ENCODE results near the gene FLRT1. TPM values are rescaled to one million over a fixed set of nuclear protein-coding genes. Genes with fewer than 3 reads are reported as not detected.

FLRT1 gene
- total RNA-seq, 1 donor from 2014 or later, result not detected

DNA sequence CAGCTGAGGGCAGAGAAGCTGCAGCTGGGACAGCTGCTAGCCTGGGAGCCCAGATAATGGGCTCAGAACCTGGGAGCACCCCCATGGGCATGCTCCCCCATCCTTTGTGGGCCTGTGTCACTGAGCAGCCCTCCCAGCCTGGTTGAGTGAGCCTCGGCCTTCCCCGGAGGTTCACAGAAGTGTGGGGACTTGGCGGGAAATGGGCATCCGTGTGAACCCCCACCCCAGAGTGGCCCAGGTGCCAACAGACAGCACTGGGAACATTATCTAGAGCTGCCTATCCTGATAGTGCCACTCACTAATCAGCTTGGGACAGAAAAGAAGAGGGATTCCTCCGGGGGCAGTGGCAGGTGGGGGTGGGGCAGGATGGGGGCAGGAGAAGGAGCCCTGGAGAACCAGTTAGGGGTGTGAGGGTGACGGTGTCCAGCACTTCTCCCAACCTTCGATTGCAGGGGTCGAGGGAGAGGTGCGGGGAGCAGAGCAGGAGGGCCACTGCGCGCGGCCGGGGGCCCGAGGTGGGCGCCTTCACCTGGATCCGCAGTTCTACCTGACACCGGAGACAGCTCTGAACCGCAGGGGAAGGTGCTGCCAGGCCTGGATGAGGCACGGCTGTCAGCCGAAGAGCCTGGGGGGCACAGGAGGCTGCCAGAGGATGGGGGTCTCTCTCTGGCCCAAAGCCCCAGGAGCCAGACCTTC is 33.1 kb downstream of the FLRT1 start:
- TF ChIP-seq, protein P1, sequence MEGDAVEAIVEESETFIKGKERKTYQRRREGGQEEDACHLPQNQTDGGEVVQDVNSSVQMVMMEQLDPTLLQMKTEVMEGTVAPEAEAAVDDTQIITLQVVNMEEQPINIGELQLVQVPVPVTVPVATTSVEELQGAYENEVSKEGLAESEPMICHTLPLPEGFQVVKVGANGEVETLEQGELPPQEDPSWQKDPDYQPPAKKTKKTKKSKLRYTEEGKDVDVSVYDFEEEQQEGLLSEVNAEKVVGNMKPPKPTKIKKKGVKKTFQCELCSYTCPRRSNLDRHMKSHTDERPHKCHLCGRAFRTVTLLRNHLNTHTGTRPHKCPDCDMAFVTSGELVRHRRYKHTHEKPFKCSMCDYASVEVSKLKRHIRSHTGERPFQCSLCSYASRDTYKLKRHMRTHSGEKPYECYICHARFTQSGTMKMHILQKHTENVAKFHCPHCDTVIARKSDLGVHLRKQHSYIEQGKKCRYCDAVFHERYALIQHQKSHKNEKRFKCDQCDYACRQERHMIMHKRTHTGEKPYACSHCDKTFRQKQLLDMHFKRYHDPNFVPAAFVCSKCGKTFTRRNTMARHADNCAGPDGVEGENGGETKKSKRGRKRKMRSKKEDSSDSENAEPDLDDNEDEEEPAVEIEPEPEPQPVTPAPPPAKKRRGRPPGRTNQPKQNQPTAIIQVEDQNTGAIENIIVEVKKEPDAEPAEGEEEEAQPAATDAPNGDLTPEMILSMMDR (IDR thresholded peaks at IDR 0.05; ENCODE audit: unreplicated experiment), result no peak
- Mint-ChIP-seq H3K27ac (ENCODE audit: unreplicated experiment) (no peak overlapping the region), H3K9me3 (ENCODE audit: unreplicated experiment) (no peaks in the 10 kb centered on the region), H3K36me3 (ENCODE audit: low read depth, unreplicated experiment) (no peaks in the 10 kb centered on the region), H3K4me1 (ENCODE audit: unreplicated experiment) (no peaks in the 10 kb centered on the region), H3K27me3 (ENCODE audit: unreplicated experiment) (peaks cover 10% of the 10 kb centered on the region), H3K4me3 (ENCODE audit: unreplicated experiment) (no peak overlapping the region)
- DNase-seq (ENCODE audit: low spot score), result no peak

DNA sequence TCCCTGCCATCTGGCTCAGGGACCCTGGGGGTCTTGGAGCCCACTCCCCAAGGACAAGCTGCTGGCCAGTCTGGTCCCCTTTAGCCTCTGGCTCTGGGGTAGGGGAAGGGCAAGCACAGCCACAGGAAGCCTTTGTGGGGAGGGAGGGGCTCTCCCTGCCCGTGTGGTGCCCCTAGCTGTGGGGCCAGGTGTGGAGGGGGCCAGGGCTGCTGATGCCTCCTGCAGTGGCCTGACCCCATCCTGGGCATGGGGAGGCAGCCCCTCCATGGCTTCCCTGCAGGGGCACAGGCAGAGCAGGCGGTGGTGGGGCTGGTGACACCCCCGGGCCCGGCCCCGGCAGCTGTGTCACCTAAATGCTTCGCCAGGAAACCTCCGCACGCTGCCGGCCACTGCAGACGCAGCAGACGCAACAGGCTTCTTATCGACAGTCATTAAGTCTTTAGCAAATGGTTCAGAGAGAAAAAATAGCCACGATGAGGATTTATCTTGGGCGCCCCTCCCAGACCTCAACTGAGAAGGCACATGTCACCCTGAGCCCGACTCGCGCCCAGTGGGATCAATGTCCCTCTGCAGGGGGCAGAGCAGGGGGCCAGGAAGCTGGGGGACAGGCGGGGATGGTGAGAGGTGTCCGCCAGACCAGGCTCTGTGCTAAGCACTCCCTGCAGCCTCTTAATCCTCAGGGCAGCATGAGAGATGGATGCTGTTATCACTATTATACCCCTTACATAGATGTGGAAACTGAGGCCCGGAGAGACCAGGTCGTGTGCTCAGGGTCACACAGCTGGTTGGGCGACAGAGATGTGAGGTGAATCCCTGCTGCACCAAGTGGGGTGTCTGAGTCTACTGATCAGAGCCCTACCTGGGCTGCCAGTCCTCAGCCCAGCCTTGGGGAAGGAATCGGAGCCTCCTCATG is 33.9 kb downstream of the FLRT1 start:
- Mint-ChIP-seq H3K4me1 (ENCODE audit: unreplicated experiment) (no peaks in the 10 kb centered on the region), H3K4me3 (ENCODE audit: unreplicated experiment) (no peak overlapping the region), H3K27me3 (ENCODE audit: unreplicated experiment) (peaks cover 12% of the 10 kb centered on the region), H3K9me3 (ENCODE audit: unreplicated experiment) (no peaks in the 10 kb centered on the region), H3K36me3 (ENCODE audit: low read depth, unreplicated experiment) (no peaks in the 10 kb centered on the region), H3K27ac (ENCODE audit: unreplicated experiment) (peak overlapping the region; percentile 42)
- TF ChIP-seq, protein P1 (IDR thresholded peaks at IDR 0.05; ENCODE audit: unreplicated experiment), result no peak
- DNase-seq (ENCODE audit: low spot score), result no peak

DNA sequence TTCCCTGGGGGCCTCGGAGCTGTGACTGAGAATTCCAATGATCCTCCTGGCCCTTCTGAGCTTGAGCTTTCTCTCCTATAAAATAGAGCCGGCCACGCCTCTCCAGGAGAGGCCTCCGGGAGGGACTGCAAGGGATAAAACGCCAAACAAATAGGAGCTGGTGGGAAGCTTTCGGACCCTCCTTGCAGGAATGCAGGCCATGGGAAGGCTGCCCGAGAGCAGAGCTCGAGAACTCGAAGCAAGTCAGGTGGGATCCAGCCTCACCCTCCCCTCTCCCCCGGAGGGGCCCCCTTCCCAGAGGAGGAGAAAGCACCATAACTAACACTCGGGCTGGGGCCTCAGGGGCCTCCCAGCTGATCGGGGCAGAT is 34.6 kb downstream of the FLRT1 start:
- no peaks in the 10 kb centered on the region for H3K4me1 Mint-ChIP-seq (ENCODE audit: unreplicated experiment)
- H3K27me3 Mint-ChIP-seq (ENCODE audit: unreplicated experiment), result peaks cover 10% of the 10 kb centered on the region
- no peak overlapping the region for H3K4me3 Mint-ChIP-seq (ENCODE audit: unreplicated experiment)
- no peak overlapping the region for H3K27ac Mint-ChIP-seq (ENCODE audit: unreplicated experiment)
- no peaks in the 10 kb centered on the region for H3K9me3 Mint-ChIP-seq (ENCODE audit: unreplicated experiment)
- TF ChIP-seq, protein P1 (IDR thresholded peaks at IDR 0.05; ENCODE audit: unreplicated experiment), result no peak
- no peaks in the 10 kb centered on the region for H3K36me3 Mint-ChIP-seq (ENCODE audit: low read depth, unreplicated experiment)
- DNase-seq (ENCODE audit: low spot score), result no peak

DNA sequence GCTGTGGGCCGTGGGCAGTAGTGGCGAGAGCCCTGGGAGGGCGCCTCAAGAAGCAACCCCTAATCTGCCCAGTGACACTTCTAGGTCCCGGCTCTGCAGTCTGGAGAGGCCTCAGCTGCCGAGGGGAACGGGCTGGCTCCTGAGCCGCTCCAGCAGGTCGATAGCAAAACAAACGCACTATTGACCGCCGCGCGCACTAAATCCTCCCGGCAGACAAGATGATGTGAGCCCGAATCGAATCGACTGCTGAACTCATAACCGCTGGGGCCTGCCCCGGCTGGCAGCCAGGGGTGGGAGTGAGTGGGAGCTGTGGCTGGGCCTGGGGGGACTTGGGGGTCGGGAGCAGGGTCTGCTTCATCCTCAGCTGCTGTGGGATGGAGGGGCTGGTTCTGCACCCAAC is 36.1 kb downstream of the FLRT1 start:
- no peak overlapping the region for H3K4me3 Mint-ChIP-seq (ENCODE audit: unreplicated experiment)
- TF ChIP-seq, protein P1 (IDR thresholded peaks at IDR 0.05; ENCODE audit: unreplicated experiment), result no peak
- H3K9me3 Mint-ChIP-seq (ENCODE audit: unreplicated experiment), result no peaks in the 10 kb centered on the region
- no peak for DNase-seq (ENCODE audit: low spot score)
- peaks cover 11% of the 10 kb centered on the region for H3K27me3 Mint-ChIP-seq (ENCODE audit: unreplicated experiment)
- H3K36me3 Mint-ChIP-seq (ENCODE audit: low read depth, unreplicated experiment), result no peaks in the 10 kb centered on the region
- no peak overlapping the region for H3K27ac Mint-ChIP-seq (ENCODE audit: unreplicated experiment)
- H3K4me1 Mint-ChIP-seq (ENCODE audit: unreplicated experiment), result no peaks in the 10 kb centered on the region

DNA sequence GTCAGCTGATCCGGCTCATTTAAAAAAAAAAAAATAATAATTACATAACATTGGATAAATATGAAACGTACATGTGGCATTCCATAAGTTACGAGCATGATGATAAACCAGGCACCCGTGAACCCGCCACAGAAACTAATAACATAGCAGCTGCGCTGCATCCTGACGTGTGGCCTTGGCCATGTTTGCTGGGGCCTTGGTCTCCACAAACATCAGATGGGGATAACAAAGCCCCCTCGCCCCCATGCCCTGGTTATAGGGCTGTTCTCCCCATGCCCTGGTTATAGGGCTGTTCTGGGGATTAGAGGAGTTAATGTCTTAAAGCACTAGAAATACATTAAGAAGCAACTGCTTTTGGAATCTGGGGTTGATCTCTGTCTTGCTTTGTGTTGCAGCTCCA is 36.7 kb downstream of the FLRT1 start:
- TF ChIP-seq, protein P1 (IDR thresholded peaks at IDR 0.05; ENCODE audit: unreplicated experiment), result no peak
- no peak overlapping the region for H3K27ac Mint-ChIP-seq (ENCODE audit: unreplicated experiment)

More for the DNA sequence above, 36.7 kb downstream of the FLRT1 start:
- H3K4me1 Mint-ChIP-seq (ENCODE audit: unreplicated experiment), result no peaks in the 10 kb centered on the region
- DNase-seq (ENCODE audit: low spot score), result no peak
- no peaks in the 10 kb centered on the region for H3K36me3 Mint-ChIP-seq (ENCODE audit: low read depth, unreplicated experiment)
- H3K4me3 Mint-ChIP-seq (ENCODE audit: unreplicated experiment), result no peak overlapping the region
- peaks cover 11% of the 10 kb centered on the region for H3K27me3 Mint-ChIP-seq (ENCODE audit: unreplicated experiment)
- no peaks in the 10 kb centered on the region for H3K9me3 Mint-ChIP-seq (ENCODE audit: unreplicated experiment)
